ENCODE results near the gene DLG2.

Gene DLG2

DNA sequence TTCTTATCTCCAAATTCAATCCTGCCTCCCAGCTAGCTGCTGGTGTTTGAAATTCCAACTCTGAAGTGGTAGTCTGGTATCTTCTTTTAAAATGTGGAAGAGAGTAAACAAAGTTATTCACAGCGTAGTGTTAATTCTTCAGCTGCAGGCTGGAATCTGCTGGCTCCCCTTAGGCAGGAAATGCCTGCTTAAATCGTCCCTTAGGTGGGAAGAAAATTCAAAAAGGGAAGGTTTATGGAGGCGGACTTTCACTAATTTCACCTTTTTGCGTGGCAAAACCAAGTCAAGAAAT lies 1901.9 kb downstream of the DLG2 start:
- DNase-seq = no peak

DNA sequence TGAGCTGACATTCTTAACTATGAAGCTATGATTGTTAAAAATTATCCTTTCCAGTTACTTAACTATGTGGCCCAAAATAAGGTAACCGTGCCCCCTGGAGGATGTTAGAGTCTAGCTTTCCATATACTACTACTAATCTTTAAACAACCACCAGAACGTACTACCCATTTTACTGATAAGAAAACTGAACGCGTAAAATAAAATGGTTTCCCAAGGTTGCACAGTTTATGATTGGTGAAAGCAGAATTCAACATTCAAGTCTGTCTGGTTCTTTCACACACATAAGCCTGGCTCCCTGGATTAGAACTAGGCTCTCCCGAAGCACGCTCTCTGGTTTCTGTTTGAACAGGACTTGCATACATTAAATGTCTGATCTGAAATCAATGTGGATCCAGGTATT lies 1903.1 kb downstream of the DLG2 start:
- no peak for DNase-seq

DNA sequence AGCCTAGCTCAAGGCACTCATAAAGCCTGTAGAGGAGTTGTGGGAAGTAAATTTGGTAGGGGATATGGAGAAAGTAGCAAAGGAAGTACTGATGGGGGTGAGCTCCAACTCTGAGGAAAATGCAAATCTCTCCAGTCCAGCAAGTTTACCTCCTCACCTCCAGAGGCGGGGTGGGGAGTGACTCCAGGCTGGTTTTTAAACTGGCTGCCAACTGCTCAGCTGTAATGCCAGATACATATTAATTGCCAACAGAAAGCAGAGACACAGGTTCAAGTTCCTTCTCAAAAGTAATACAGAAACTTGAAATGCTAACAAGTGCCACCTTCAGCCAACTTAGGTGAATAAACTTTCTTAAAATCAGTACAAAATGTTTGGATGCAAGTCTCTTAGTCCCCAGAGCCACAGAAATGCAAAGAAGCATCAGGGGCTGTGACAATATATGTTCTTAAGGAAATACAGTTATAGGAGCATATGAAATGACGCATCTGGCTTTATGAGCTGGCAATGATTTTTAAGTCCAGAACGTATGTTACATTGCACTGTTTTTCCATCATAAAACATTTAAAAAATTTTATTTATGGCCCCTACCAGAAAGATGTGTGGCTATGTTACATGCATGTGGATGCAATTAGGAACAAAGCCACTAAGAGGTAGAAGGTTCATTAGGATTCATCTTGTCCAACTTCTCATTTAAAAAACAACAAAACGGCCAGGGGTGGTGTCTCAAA lies 1904.6 kb downstream of the DLG2 start:
- no peak for DNase-seq

DNA sequence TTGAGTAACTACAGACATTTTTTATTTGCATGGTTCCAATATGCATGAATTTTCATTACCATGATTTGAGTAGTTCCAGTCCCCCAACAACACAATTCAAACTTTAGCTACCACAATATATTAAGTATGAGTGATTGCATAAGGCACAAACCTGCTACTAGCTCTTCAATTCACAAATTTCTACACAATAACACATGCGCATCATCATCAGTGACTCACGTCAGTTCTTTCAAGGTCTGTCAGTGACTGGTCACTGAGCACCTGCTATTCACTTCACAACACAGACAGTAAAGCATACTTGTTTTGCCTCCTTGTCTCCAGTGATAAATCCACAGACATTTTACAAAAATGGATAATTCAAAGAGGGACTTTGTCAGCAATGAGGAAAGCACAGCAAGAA lies 1905.9 kb downstream of the DLG2 start:
- no peak for DNase-seq

DNA sequence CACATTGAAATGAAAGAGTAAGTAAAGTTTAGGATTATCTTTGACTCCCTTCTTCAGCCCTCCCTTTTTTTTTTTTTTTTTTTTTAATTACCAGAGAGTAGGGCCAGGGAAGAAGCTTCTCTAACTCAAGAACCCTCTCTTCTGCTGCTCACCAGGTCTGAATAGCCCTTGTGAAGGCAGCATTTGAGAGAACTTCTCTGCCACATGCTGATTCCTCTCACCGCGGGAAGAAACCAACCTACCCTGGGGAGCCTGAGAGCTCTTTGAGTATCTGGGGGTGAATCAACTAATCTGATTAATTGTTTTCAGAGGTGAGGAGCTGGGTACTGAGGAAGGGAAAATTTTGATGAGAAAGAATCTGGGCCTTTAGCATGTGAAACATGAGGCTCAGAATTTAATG lies 1906.5 kb downstream of the DLG2 start:
- DNase-seq = no peak

DNA sequence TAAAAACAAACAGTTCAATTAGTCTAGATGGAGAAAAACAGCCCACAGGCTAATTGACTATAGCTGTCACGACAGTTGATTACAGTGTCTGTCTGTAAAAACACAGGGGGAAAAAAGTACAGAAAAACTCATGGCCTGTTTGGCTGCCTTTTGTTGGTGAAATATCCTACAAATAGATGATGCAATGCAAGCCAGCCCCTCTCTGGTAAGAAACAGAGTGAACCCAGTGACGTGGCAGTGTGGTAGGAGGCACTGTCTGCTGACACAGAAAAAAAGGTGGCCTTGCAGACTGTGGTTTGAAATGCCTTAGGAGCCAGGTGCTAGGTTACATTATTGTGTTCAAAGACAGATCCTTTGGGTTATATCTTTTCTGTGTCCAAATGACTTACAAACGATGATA lies 1909.6 kb downstream of the DLG2 start:
- no peak for DNase-seq

DNA sequence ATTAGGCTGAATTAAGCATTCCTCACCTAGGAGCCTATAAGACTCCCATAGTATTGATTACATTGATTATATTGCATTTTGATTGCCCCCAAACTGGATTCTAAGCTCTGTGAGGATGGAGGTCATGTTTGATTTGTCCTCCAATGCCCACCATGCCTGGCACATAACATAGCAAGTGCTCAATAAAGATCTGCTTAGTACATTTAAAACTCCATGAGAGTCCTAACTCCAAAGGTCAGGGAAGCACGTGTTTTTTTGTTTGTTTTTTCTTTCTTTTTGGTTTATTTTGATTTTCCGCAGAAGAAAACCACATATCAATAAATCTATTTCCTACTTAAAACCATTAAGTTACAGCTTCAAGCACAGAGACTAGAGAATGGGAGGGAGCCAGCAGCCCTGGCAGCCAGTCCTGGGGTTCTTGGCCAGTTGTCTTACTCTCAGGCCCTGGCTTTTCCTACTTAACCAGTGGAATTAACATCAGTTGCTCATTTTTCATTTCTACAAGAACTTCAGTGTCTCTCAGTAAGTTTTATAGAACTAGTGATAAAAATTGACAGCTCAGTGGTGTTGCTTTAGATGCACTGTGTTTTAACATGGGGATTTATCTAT lies 1911.1 kb downstream of the DLG2 start:
- no peak for DNase-seq

DNA sequence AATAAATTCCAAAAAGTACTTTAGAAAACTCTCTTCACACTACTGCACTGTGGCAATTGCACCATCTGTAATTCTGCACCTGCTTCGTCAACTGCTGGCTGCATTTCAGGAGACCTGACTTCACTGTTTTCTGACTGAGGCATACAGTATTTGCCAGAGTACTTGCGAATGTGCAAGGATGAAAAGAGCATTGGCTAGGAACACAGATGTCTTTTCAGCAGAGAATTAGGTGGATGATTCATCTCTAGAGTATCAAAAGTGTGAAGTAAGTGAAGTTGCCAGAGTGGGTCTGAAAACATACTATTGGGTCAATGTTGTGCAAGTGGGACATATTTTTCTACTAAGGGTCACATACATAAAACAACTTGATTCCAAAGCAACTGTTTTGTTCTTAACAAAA lies 1913.4 kb downstream of the DLG2 start:
- no peak for DNase-seq

DNA sequence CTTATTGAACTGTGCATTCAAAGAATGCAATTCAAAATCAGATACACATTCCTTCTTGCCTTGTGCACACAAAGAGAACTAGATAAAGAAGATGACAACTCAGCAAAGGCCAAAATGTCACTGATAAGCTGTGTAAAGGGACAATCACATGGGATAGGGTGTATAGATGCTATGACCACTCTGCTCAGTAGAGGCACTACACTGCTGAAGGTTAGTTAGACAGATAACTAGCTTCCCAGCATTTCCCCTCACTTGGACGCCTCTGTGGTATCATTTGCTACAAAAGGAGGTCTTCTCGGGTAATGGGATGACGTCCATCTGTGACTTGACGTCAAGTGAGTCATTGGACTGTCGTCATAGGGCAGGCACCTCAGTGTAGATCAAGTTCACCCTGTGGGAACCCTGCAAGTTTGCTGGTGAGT lies 1916.0 kb downstream of the DLG2 start:
- DNase-seq = no peak

DNA sequence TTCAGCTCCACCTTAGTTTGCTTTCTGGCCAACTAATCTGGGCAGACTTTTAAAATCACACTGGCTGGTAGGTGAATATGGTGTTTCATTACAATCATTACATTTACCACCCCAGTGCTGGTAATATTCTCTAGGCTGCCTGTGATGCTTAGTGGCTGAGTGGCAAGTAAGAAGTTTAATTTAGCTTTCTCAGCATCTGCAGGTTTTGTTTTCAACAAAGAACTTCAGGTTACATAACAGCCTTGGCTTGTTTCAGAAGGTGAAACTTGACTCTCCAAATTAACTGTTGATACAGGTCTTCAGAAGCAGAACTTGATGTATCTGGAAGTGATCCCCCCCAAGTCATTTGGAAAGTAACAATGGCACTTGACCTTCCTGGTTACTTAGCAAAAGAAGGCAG lies 1917.7 kb downstream of the DLG2 start:
- no peak for DNase-seq

DNA sequence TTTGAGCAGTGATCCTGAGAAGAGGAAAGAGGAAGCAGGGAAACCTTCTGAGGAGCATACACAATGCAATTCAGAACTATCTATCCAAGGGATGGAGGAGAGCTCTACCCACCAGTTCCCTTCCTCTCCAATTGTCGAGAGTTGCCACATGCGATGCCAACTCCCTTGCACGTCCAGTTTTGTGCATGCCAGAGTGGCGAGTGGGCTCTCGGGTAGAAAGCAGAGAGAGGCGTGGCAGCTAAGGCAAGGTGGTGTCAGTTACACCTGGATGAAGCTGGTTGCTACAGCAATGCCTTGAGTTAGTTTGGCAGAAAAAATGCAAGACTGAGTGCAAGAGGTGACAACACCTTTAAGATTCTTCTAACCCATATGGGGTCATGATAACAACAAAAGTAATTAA lies 1920.6 kb downstream of the DLG2 start:
- DNase-seq = no peak

DNA sequence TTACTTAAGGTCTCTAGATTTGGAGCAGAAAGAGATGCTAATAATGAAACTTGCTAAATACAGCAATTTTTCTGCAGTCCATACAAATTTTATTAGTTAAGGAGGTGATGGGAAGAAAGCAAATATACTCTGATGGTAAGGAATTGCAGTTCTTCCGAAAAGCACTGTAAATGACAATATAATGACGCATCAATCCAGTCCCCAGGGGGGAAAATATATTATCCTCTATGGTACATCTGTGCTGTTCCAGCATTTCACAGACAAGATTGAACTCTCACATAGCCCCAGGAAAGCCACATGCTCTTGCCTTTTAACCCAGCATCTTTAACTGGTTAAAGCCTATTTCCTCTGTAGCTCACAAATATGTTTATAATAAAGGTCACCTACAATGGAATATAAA lies 1924.3 kb downstream of the DLG2 start:
- DNase-seq = no peak

DNA sequence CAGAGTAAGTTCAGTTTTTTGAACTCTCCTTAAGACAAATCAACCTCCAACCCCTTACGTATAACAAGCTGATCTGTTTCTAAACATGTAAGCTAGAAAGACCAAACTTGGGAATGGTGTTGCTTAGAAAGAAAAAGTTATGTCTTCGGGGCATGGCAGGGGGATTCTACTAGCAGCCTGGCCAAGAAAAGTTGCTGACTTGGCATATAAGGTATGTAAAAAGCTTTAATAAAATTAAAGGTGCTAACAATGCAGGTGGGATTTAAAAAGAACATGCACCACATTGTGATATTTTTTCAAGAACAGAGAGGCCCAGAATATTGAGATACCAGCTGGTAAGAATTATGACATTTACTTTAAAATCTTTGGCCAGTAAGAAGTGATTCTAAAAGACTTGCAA lies 1929.6 kb downstream of the DLG2 start:
- DNase-seq = no peak

DNA sequence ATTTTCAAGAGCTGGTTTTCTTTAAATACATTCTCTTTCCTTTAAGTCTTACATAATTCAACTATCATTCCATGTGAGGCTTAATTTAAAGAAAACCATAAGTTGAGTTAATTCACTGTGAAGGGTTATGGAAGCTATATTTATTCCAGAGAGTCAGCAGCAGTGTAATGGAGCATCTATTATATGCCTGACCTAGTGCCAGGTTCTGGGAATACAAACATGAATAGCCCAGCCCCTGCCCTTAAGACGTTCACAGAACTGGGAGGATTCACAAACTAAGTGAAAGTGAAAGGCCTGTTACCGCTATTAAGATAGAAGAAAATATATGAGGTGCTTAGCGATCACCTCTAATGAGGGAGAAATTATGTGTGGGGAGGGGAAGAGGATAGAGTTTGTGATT lies 1932.1 kb downstream of the DLG2 start:
- no peak for DNase-seq

DNA sequence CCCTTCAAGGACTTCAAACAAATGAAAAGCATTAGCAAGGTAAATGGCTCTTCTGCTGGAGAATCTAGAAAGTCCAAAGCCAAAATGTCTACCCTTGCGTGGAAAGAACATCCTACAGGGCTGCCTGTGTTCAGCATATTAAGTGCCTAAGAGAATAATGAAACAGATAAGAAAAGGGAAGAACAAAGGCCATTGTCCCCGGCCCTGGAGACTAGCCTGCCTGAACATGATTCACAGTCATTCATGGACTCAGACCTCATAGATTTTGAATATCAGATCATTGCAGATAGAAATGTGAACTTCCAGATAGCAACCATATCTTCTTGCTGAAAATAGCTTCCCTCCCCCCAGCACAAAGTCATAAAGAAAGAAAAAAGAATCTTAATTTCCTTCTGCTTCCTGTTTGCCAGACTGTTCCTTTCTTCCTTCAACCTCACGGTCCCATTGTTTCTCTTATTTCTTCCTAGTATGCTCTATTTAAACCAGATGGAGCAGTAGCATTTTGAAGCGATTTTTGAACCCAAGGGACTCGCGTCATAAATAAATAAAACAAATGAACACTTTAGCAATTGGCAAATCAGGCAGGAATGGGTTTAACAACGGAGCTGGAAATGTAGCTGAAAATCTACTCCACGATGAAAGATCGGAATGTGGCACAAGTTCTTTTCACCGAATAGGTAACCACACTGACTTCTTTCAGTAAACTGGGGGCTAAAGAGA lies 1932.8 kb downstream of the DLG2 start:
- no peak for DNase-seq

DNA sequence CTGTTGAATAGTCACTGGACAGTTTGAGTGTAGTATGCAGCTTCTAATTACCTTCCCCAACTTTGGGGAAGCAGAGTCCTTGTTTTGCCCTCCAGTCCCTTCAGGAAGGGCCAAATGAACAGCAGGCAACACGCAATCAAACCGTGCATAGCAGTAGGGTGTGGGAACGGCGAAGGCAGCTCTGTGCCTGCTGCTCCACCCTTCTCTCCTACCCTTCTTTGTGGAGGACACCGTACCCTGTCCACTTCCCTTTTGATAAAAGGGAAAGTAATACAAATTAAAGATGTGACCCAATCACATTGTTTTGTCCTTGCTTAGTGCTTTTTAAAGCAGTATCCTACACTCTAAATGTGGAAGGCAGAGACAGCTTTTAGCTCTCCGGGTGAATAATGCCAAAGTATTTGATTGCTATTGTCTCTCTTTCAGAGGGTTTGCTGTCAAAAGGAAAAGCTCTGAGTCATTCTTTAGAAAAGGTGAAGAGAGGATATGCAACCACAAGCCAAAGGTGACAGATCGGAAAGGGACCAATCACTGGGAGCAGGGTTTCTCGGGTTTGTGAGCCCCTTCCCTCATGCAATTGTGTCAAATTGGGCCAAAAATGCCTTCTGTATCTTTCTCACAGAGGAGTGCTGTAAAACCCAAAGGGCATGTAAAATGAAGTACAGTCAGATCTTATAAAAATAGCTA lies 1933.7 kb downstream of the DLG2 start:
- no peak for DNase-seq

DNA sequence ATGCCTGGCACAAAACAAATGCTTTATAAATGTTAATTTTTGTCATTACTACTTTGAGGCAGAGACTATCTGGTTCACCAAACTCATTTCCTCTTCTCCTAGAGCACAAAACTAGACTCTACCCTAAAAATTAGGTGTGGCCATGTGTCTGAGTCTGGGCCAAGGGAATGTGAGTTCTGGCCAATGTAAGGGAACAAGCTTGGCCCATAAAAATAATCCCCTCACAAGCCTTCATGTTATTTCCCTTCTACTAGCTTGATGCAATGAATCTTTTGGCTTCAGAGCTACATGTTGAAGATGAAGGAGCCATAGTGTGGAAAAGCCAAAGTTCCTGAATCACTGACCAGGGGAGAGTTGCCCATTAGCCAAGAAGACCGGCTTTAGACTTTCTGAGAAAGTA lies 1934.5 kb downstream of the DLG2 start:
- no peak for DNase-seq

DNA sequence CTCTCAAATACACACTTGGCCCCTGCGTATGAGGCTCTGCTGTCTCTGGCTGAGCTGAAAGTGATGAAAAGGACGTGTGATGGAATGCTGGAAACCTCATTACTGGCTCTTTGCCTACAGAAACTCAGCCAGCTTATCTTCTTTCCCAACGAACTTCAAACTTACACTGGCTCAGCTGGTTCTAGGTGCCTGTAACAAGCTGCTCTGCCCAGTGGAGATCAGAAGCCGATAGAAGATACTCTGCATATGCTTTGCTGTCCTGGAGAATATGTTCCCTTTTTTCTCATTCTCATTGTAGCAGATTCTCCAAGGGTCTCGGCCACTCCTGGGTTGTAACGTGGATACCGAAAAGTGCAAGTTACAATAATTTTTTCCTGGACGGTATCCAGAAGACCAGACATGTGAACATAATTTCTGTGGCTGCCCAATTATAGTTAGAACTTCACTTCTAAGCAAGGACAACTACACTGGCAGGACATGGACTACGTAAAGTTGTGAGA lies 1935.6 kb downstream of the DLG2 start:
- no peak for DNase-seq

DNA sequence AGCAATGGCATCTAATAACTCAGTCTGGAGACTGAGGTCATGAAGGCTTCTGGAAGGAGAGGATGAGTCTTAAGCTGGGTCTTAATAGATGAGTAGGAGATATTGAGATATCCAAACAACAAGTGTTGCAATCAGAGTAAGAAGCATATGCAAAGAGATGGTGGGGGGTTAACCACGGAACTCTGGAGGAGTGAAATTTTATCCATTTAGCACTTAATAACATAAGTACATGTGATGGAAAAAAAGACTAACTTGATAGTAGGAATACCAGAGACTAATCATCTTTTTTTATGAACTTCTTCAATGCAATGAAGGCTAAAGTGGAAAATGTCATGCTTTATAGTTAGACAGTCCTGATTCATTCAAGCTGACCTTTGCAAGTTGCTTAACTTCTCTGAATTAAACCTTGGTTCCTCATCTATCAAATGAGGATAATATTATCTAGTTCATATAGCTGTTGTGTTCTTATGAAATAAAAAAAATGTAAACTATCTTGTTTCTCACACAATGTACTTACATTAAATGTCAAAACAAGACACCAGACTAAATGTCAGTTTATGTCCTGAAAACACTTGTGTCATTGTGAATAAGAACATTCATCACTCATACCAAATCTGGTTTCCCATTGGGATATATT lies 1937.9 kb downstream of the DLG2 start:
- DNase-seq = no peak

DNA sequence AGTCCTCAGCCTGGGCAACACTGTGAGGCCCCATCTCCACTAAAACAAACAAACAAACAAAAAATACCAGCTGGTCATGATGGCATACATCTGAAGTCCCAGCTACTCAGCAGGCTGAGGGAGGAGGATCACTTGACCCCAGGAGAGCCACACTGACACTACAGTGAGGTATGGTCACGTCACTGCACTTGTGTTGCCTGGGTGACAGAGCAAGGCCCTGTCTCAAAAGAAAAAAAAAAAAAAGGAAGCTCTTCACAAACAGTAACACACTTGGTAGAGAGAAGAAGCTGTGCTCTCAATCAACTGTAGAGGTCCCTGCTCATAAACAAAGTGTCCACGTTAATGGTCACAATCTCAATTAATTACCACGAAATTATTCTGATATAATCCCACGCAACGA lies 1939.4 kb downstream of the DLG2 start:
- DNase-seq = no peak

DNA sequence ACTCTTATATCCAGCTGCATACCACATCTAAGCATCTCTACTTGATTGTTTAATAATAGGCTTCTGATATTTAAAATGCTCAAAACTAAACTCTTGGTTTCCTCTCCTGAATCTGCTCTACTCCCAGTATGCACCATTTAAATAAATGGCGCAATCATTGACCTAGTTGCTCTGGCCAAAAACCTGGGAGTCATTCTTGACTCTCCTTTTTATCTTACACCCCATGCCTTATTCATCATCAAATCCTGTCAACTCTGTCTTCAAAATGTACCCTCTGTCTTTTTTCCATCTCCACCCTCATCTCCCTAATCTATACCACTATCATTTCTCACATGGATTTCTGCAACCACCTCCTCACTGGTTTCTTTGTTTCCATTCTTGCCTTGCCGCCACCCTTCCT lies 1941.4 kb downstream of the DLG2 start:
- no peak for DNase-seq

DNA sequence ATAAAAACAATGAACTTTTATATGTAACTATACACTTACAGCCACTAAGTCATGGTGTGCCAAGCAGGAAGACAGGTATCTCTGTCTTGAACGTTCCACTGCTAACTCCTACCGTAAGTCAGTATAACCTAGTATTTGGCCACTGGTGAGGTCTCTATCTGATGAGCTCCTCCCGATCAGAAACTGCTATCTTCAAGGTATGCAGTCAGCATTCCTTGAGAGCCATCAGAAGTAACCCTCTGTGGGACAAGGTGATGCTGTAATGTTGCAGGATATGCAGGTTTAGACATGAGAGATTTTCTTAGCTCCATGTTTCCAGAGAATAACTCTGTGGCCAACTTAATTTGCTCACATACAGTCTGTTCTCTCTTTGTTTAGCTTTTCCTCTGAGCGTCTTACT lies 1943.1 kb downstream of the DLG2 start:
- DNase-seq = no peak

DNA sequence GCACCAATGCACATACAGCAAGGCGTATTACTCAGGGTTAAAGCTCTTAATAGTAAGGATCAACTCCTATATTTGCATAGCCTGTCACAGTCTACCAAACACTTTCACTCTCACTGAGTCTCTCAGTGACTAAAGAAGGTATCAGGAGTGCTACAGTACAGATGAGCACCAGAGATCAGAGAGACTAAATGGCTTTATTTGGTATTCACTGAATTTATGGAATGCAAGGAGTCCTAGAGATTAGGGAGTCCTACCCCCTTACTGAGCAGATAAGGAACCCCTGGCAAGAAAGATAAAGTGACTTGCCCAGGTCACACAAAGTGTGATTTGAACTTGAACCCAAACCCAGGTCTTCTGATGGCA lies 1944.6 kb downstream of the DLG2 start:
- no peak for DNase-seq
